Stimulated activated CD4-positive, alpha-beta T cell treated with anti-CD3 and anti-CD28 coated beads, Interleukin-1b, Interleukin-23, amount 100 ng/mL, for 1 hour (primary cell): ENCODE measurements around the gene RBM24.

Source experiments
- DNase-seq, 2 donors: peaks; one replicate each; pipeline ENCODE4 v3.0.0-alpha.2; 2020; ENCODE audit warnings: low read depth in 2 of 2

RBM24 gene

GRCh38 chr6:17341891-17342290 is 60.7 kb downstream of the RBM24 start:
- no peak for DNase-seq

DNA sequence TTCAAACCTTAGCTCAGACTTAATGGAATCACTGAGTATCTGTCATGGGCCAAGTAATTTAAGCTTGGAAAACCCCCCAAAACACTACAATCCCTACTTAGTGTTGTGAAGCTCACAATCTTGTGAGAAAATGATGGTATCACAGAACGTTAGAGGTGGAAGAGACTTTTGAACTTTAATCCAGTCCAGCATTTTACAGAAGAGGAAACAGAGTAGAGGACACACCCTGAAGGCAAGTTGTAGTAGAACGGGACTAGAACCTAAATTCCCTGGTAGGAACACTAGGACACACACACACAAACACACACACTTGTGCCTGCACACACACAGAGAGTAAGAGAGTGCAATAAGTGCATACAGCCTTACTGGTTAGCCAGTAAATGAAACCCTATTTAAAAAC is 62.1 kb downstream of the RBM24 start:
- DNase-seq = no peak
